H9 (cell line): ENCODE results near the gene LEFTY2. TPM values are rescaled to one million over a fixed set of nuclear protein-coding genes. Genes with fewer than 3 reads are reported as not detected.

ENCODE experiments used
- DNase-seq: peaks from one replicate; pipeline ENCODE4 v3.0.0-alpha.2; 2017
- H2AFZ ChIP-seq: one replicate; pipeline ENCODE4 v1.6.1; 2013; ENCODE audit warnings: mild to moderate bottlenecking, low read length, control low read depth, moderate library complexity
- H2AK5ac ChIP-seq: 2 replicates; pipeline ENCODE4 v1.6.1; 2013; ENCODE audit warnings: low read length, control low read depth, mixed read lengths; ENCODE audit not compliant: insufficient read length
- H2BK120ac ChIP-seq: one replicate; pipeline ENCODE4 v1.6.1; 2013; ENCODE audit warnings: low read depth, mild to moderate bottlenecking, low read length, control low read depth, inconsistent platforms; ENCODE audit not compliant: poor library complexity, severe bottlenecking
- H2BK12ac ChIP-seq: 2 replicates; pipeline ENCODE4 v1.6.1; 2013; ENCODE audit warnings: low read length, control low read depth, mixed read lengths, low read depth; ENCODE audit not compliant: insufficient read length
- H2BK15ac ChIP-seq: 2 replicates; pipeline ENCODE4 v1.6.1; 2013; ENCODE audit warnings: low read depth, low read length, control low read depth
- H2BK20ac ChIP-seq: one replicate; pipeline ENCODE4 v1.6.1; 2013; ENCODE audit warnings: low read depth, mild to moderate bottlenecking, low read length, control low read depth, inconsistent platforms; ENCODE audit not compliant: poor library complexity, severe bottlenecking
- H2BK5ac ChIP-seq: 2 replicates; pipeline ENCODE4 v1.6.1; 2013; ENCODE audit warnings: low read length, control low read depth, mixed read lengths; ENCODE audit not compliant: insufficient read length
- H3K14ac ChIP-seq: 2 replicates; pipeline ENCODE4 v1.6.1; 2013; ENCODE audit warnings: low read length, control low read depth; ENCODE audit not compliant: insufficient read depth
- H3K18ac ChIP-seq: 2 replicates; pipeline ENCODE4 v1.6.1; 2013; ENCODE audit warnings: low read depth, mild to moderate bottlenecking, mixed read lengths, low read length, control low read depth; ENCODE audit not compliant: insufficient read length
- H3K23ac ChIP-seq: 2 replicates; pipeline ENCODE4 v1.6.1; 2013; ENCODE audit warnings: low read length, control low read depth, mixed read lengths, low read depth; ENCODE audit not compliant: insufficient read length
- H3K23me2 ChIP-seq: 2 replicates; pipeline ENCODE4 v1.6.1; 2013; ENCODE audit warnings: low read depth, mild to moderate bottlenecking, mixed read lengths, low read length, control low read depth; ENCODE audit not compliant: insufficient read length, poor library complexity, severe bottlenecking
- H3K27ac ChIP-seq: 2 replicates; pipeline ENCODE4 v1.5.1; 2013; ENCODE audit warnings: low read length, control low read depth, mixed read lengths, low read depth; ENCODE audit not compliant: insufficient read length
- H3K27me3 ChIP-seq: 2 replicates; pipeline ENCODE4 v1.6.1; 2013; ENCODE audit warnings: low read length, control low read depth, inconsistent platforms; ENCODE audit not compliant: insufficient read depth
- H3K4ac ChIP-seq: 2 replicates; pipeline ENCODE4 v1.6.1; 2013; ENCODE audit warnings: low read depth, mild to moderate bottlenecking, control low read depth, inconsistent platforms, low read length, moderate library complexity
- H3K4me1 ChIP-seq: 2 replicates; pipeline ENCODE4 v1.6.1; 2013; ENCODE audit warnings: low read length, control low read depth, inconsistent platforms; ENCODE audit not compliant: insufficient read depth
- H3K4me2 ChIP-seq: 2 replicates; pipeline ENCODE4 v1.6.1; 2013; ENCODE audit warnings: low read length, control low read depth, mixed read lengths; ENCODE audit not compliant: insufficient read length, insufficient read depth
- H3K56ac ChIP-seq: 2 replicates; pipeline ENCODE4 v1.6.1; 2013; ENCODE audit warnings: low read depth, mild to moderate bottlenecking, mixed read lengths, low read length, control low read depth; ENCODE audit not compliant: insufficient read length
- H3K79me1 ChIP-seq: 2 replicates; pipeline ENCODE4 v1.6.1; 2013; ENCODE audit warnings: low read depth, mild to moderate bottlenecking, moderate library complexity, low read length, control low read depth, inconsistent platforms; ENCODE audit not compliant: insufficient read depth, poor library complexity, severe bottlenecking
- H3K79me2 ChIP-seq: 2 replicates; pipeline ENCODE4 v1.6.1; 2013; ENCODE audit warnings: low read length, control low read depth, inconsistent platforms; ENCODE audit not compliant: insufficient read depth
- H3K9ac ChIP-seq: 2 replicates; pipeline ENCODE4 v1.6.1; 2013; ENCODE audit warnings: low read length, control low read depth, mixed read lengths; ENCODE audit not compliant: insufficient read length; ENCODE audit errors: extremely low read depth
- H3K9me3 ChIP-seq: one replicate; pipeline ENCODE4 v1.6.1; 2013; ENCODE audit warnings: low read depth, low read length, inconsistent platforms; ENCODE audit not compliant: control insufficient read depth
- H3T11ph ChIP-seq: one replicate; pipeline ENCODE4 v1.6.1; 2013; ENCODE audit warnings: mild to moderate bottlenecking, low read length, control low read depth, inconsistent platforms
- H4K20me1 ChIP-seq: one replicate; pipeline ENCODE4 v1.6.1; 2013; ENCODE audit not compliant: control insufficient read depth, insufficient read length, insufficient read depth
- H4K5ac ChIP-seq: 2 replicates; pipeline ENCODE4 v1.6.1; 2013; ENCODE audit warnings: low read depth, mild to moderate bottlenecking, mixed read lengths, low read length, control low read depth; ENCODE audit not compliant: insufficient read length
- H4K8ac ChIP-seq: replicated peaks from 2 replicates; pipeline ENCODE4 v1.6.1; 2013; ENCODE audit warnings: low read length, control low read depth, mixed read lengths, low read depth; ENCODE audit not compliant: insufficient read length
- H4K91ac ChIP-seq: 2 replicates; pipeline ENCODE4 v1.6.1; 2013; ENCODE audit warnings: low read depth, mild to moderate bottlenecking, moderate library complexity, mixed read lengths, low read length, control low read depth; ENCODE audit not compliant: insufficient read length
- H3K27ac Mint-ChIP-seq, 3 experiments: 2 replicates in 2 of 3; 3 replicates in 1 of 3; pipeline ENCODE4 v1.8.0; 2020 to 2021; ENCODE audit warnings: mixed read lengths in 3 of 3, mild to moderate bottlenecking in 1 of 3, moderate library complexity in 1 of 3
- H3K27me3 Mint-ChIP-seq: 2 replicates; pipeline ENCODE4 v1.8.0; 2021; ENCODE audit warnings: low read depth, mild to moderate bottlenecking, moderate library complexity, mixed read lengths
- H3K36me3 Mint-ChIP-seq, 3 experiments: 2 replicates in 2 of 3; 3 replicates in 1 of 3; pipeline ENCODE4 v1.8.0; 2020 to 2021; ENCODE audit warnings: low read depth in 3 of 3, mixed read lengths in 3 of 3; ENCODE audit not compliant: insufficient read depth in 1 of 3
- H3K4me1 Mint-ChIP-seq, 2 experiments: 2 replicates each; pipeline ENCODE4 v1.8.0; 2020; ENCODE audit warnings: mixed read lengths in 2 of 2
- H3K4me3 Mint-ChIP-seq, 2 experiments: 2 replicates in 1 of 2; 3 replicates in 1 of 2; pipeline ENCODE4 v1.8.0; 2020 to 2021; ENCODE audit warnings: mild to moderate bottlenecking in 2 of 2, mixed read lengths in 2 of 2, moderate library complexity in 1 of 2
- H3K9me3 Mint-ChIP-seq, 2 experiments: 2 replicates in 1 of 2; 3 replicates in 1 of 2; pipeline ENCODE4 v1.8.0; 2020; ENCODE audit warnings: mild to moderate bottlenecking in 2 of 2, mixed read lengths in 2 of 2, moderate library complexity in 1 of 2
- CTCF ChIP-seq: fragments of 200-600 bp; sonication (generic); conservative IDR thresholded peaks from 3 replicates; pipeline ENCODE4 v1.8.0; 2021; ENCODE audit warnings: antibody characterized with exemption, mild to moderate bottlenecking
- WGBS: extraction: QIAGEN DNeasy Blood & Tissue Kit; methylation state at CpG from one replicate; pipeline ENCODE4 v1.1.7; 2013; ENCODE audit warnings: missing lambda C conversion rate, low lambda C conversion rate, mixed read lengths; ENCODE audit not compliant: insufficient read length; ENCODE audit errors: extremely low coverage; 5-methylcytosine and 5-hydroxymethylcytosine counted together
- total RNA-seq: library from RNA; stranded (reverse); gene quantifications from 2 replicates; pipeline ENCODE4 v1.2.1, GENCODE V29; 2021

LEFTY2 gene
- total RNA-seq, 1 experiment from 2014 or later = 16.3 TPM

GRCh38 chr1:225918280-225918679 lies 22.7 kb downstream of the LEFTY2 start:
- Histone ChIP-seq H2AFZ (no peak overlapping the region), H3K27ac (no peak overlapping the region), H3K56ac (no peak overlapping the region), H3K4me2 (no peak overlapping the region), H2BK120ac (no peak overlapping the region), H3K9ac (no peak overlapping the region), H3K18ac (no peak overlapping the region), H2BK5ac (no peak overlapping the region), H2AK5ac (no peak overlapping the region), H3T11ph (no peak overlapping the region), H3K23ac (no peak overlapping the region), H3K9me3 (no peaks in the 10 kb centered on the region), H4K8ac (no peak overlapping the region), H2BK12ac (no peak overlapping the region), H2BK15ac (no peak overlapping the region), H3K79me2 (peaks cover 3% of the 10 kb centered on the region; the same call in 1 of the 2 replicates), H3K27me3 (no peaks in the 10 kb centered on the region), H3K4ac (no peak overlapping the region), H4K5ac (no peak overlapping the region), H3K4me1 (no peaks in the 10 kb centered on the region), H4K91ac (no peak overlapping the region), H3K79me1 (no peaks in the 10 kb centered on the region), H3K23me2 (no peaks in the 10 kb centered on the region), H3K14ac (no peak overlapping the region), H2BK20ac (no peak overlapping the region), H4K20me1 (no peaks in the 10 kb centered on the region)
- TF ChIP-seq CTCF = no peak
- Mint-ChIP-seq H3K27ac (no peak overlapping the region; a peak in 1 of 7 replicates), H3K36me3 (peaks cover 44 to 60% (median 55%) of the 10 kb centered on the region in 3 experiments; a peak in 6 of 7 replicates), H3K4me1 (peaks cover 5 to 10% of the 10 kb centered on the region in 2 experiments), H3K27me3 (no peaks in the 10 kb centered on the region), H3K4me3 (no peak overlapping the region), H3K9me3 (no peaks in the 10 kb centered on the region)
- no peak for DNase-seq
- WGBS = no CpG with 5 or more reads among the region's 4 CpGs
